ENCODE measurements around the gene C1orf74. TPM values are rescaled to one million over a fixed set of nuclear protein-coding genes. Genes with fewer than 3 reads are reported as not detected.
"Not testable (repeated sequence)": the region's sequence is repeated elsewhere in the genome, so short reads cannot be mapped to it uniquely, and the experiment has no call there.

C1orf74 gene
- total RNA-seq, 1 donor from 2014 or later = 2.7 TPM

GRCh38 chr1:209803568-209803967 lies 19.2 kb upstream of the C1orf74 start:
- peaks cover 6% of the 10 kb centered on the region for H3K4me1 Mint-ChIP-seq
- TF ChIP-seq CTCF (conservative IDR thresholded peaks at IDR 0.05) = no peak
- no peak overlapping the region for H3K27ac Mint-ChIP-seq (ENCODE audit: unreplicated experiment)
- H3K4me3 Mint-ChIP-seq = no peak overlapping the region
- DNase-seq (ENCODE audit: low read depth, low spot score) = no peak
- peaks cover 74% of the 10 kb centered on the region for H3K27me3 Mint-ChIP-seq (ENCODE audit: low read depth)
- no peaks in the 10 kb centered on the region for H3K9me3 Mint-ChIP-seq
- H3K36me3 Mint-ChIP-seq (ENCODE audit: low read depth) = no peaks in the 10 kb centered on the region

GRCh38 chr1:209802780-209803152 lies 18.4 kb upstream of the C1orf74 start:
- no peak for TF ChIP-seq CTCF (conservative IDR thresholded peaks at IDR 0.05)
- Mint-ChIP-seq H3K27me3 (ENCODE audit: low read depth) (peaks cover 81% of the 10 kb centered on the region), H3K36me3 (ENCODE audit: low read depth) (no peaks in the 10 kb centered on the region), H3K4me3 (no peak overlapping the region), H3K27ac (ENCODE audit: unreplicated experiment) (no peak overlapping the region), H3K9me3 (no peaks in the 10 kb centered on the region), H3K4me1 (peaks cover 6% of the 10 kb centered on the region)
- DNase-seq (ENCODE audit: low read depth, low spot score) = no peak

- Mint-ChIP-seq H3K27me3 (ENCODE audit: low read depth) (peaks cover 85% of the 10 kb centered on the region), H3K27ac (ENCODE audit: unreplicated experiment) (no peak overlapping the region), H3K9me3 (no peaks in the 10 kb centered on the region), H3K36me3 (ENCODE audit: low read depth) (no peaks in the 10 kb centered on the region), H3K4me1 (peaks cover 6% of the 10 kb centered on the region), H3K4me3 (no peak overlapping the region)
- no peak for DNase-seq (ENCODE audit: low read depth, low spot score)
- TF ChIP-seq CTCF (conservative IDR thresholded peaks at IDR 0.05) = no peak
Measured at GRCh38 chr1:209802117-209802779, 17.9 kb upstream of the C1orf74 start.

- H3K4me3 Mint-ChIP-seq = no peak overlapping the region
- H3K9me3 Mint-ChIP-seq = no peaks in the 10 kb centered on the region
- H3K27me3 Mint-ChIP-seq (ENCODE audit: low read depth) = peaks cover 90% of the 10 kb centered on the region
- no peaks in the 10 kb centered on the region for H3K36me3 Mint-ChIP-seq (ENCODE audit: low read depth)
- no peak for TF ChIP-seq CTCF (conservative IDR thresholded peaks at IDR 0.05)
- DNase-seq (ENCODE audit: low read depth, low spot score) = no peak
- peaks cover 4% of the 10 kb centered on the region for H3K4me1 Mint-ChIP-seq
- H3K27ac Mint-ChIP-seq (ENCODE audit: unreplicated experiment) = no peak overlapping the region
Measured at GRCh38 chr1:209800984-209801834, 16.9 kb upstream of the C1orf74 start.

- no peaks in the 10 kb centered on the region for H3K4me1 Mint-ChIP-seq
- H3K36me3 Mint-ChIP-seq (ENCODE audit: low read depth) = no peaks in the 10 kb centered on the region
- DNase-seq (ENCODE audit: low read depth, low spot score) = no peak
- H3K27ac Mint-ChIP-seq (ENCODE audit: unreplicated experiment) = no peak overlapping the region
- H3K9me3 Mint-ChIP-seq = no peaks in the 10 kb centered on the region
- peaks cover 91% of the 10 kb centered on the region for H3K27me3 Mint-ChIP-seq (ENCODE audit: low read depth)
- TF ChIP-seq CTCF (conservative IDR thresholded peaks at IDR 0.05) = no peak
- no peak overlapping the region for H3K4me3 Mint-ChIP-seq
Measured at GRCh38 chr1:209797978-209798639, 13.8 kb upstream of the C1orf74 start.

GRCh38 chr1:209793711-209794110 lies 9.4 kb upstream of the C1orf74 start:
- H3K36me3 Mint-ChIP-seq (ENCODE audit: low read depth); H3K27ac Mint-ChIP-seq (ENCODE audit: unreplicated experiment); H3K9me3 Mint-ChIP-seq; DNase-seq (ENCODE audit: low read depth, low spot score); H3K4me1 Mint-ChIP-seq; H3K4me3 Mint-ChIP-seq: not testable (repeated sequence)
- H3K27me3 Mint-ChIP-seq (ENCODE audit: low read depth) = peaks cover 95% of the 10 kb centered on the region

Data from neural crest cell (in vitro differentiated cells).